GM18868 (cell line): Measurements from ENCODE around the gene MMAB.

ENCODE experiments used
- ATAC-seq: cut with Tn5 transposase; IDR thresholded peaks from one replicate; pipeline ENCODE4 v1.9.1; 2021; ENCODE audit warnings: mild to moderate bottlenecking, moderate library complexity; ENCODE audit not compliant: unreplicated experiment

MMAB gene

DNA sequence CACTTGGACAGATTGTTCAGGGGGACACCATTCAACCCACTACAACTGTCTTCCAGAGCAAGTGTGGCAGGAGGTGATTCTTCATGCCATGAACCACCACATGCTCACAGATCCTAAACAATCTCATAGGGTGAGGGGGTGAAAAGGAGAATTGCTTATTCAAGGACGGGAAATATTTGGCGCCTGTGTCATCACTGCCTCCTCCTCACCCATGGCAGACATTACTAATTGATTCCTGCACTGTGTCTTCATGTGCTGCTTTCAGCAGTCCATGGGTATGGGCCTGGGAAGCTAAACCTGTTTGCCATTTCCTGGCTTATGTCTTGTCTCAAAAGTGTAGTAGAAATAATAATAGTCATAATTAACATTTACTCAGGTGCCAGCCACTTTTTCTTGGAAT is 31.3 kb downstream of the MMAB start:
- no peak for ATAC-seq

DNA sequence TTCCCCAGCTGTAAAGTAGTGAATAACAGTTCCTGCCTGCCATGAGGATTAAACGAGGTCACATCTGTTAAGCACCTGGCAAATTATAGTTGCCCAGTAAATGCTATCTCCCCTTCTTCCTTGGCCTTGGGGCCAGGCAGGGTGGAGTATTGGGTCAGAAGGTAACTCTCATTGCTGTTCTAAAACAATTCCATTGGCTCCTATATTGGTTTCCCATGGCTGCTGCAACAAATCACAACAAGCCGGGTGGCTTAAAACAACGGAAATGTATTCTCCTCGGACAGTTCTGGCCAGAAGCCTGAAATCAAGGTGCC is 31.9 kb downstream of the MMAB start:
- no peak for ATAC-seq

DNA sequence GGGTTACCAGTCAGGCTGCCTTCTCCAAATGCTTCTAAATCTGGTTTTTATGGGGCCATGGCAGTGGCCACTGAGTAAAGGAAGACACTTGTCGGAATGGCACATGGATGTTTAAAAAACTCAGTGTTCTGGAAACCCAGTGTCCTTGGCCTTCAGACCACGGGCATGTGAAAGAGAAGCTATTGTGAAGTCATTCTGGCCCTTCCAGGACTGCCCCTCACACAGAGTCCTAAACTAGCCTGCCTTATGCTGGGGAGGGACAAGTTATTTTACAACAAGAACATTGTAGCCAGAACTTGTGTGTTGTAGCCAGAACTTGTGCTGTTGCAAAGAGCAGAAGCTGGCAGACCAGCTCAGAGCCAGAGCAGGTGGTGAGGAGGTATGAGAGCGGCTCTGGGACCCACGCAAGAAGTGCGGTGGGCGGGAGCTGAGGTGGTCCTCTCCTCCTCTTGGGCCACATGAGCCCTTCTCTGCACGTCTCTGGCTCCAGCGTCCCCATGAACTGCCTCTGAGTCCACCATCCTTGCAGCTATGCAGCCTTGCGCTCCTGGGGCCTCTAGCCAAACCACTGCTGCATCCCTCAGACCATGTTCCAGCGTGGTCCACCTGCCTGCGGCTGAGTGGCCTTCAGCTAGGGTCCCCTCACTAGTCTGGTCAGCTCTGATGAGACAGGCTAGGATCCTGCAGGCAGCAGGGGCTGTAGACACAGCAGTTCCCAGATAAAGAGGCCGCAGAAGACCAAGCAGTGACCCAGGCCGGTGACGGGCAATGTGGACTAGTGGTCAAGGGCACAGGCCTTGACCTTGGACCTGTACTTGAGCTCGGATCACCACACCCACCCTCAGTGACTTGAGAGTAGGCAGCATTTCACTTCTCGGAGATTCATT is 32.5 kb downstream of the MMAB start:
- no peak for ATAC-seq

DNA sequence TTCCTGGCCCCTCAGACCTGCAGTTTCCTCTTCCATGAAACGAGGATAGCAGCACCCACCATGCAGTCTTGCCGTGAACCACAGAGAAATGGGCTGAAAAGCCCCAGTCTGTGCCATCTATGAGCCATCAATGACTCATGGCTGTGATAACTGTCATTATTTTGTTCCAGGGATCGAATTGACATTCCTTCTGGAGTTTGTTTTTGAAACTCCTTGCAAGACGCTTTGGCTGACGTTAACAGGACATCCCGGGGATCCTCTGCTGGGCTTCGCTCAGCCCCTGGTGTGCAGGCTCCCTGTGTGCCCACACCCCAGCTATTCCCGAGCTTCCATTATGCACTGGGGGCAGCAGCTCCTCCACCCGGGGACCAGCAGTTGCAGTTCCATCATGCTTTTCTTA is 33.8 kb downstream of the MMAB start:
- no peak for ATAC-seq

DNA sequence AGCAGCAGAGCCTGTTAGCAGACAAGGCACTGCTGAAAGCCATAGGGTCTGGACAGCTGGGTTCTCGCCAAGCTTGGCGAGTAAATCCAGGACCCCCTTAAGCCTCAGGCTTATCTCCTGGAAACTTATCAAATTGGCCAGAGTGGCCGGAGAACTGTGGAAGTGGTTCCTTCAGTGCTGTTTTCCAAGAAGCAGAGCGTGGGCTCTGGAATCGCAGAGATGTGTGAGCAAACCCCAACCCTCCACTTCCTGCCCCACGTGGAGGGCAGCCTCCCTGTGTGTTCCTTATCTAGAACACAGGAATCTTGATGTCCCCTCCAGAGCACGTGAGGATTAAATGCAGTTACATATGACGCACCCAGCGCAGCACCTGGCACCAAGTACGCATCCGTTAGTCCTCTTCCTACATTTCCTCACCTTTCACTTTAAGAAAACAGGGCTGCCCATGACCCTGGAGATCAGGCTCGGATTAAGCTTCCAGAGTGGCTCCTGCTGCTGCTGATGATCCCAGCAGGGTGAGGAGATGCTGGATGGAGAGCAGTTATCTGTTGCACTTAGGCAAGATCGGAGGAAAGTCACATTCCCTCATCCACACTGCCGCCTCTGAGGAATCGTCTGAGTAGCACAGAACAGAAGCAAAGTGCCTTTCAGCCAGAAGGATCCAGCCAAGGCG is 35.0 kb downstream of the MMAB start:
- ATAC-seq = no peak

- no peak for ATAC-seq
Observed at GRCh38 chr12:109537136-109537535, 36.2 kb downstream of the MMAB start.

GRCh38 chr12:109535863-109536250 is 37.4 kb downstream of the MMAB start:
- no peak for ATAC-seq

- no peak for ATAC-seq
Observed at GRCh38 chr12:109535231-109535862, 38.0 kb downstream of the MMAB start.

DNA sequence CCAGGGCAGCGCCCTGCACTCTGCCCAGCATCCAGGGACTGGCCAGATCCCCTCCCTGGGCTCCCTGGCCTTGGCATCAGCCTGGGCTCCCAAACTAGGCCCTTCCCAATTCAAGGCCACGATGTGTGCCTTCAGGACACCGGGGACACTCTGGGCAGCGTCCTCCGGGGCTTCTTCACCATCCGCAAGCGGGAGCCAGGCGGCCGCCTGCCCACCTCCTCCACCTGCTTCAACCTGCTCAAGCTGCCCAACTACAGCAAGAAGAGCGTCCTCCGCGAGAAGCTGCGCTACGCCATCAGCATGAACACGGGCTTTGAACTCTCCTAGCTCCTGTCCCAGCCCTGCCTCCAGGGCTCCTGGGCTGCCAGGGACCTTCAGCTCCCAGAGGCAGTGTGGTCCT is 38.8 kb downstream of the MMAB start:
- ATAC-seq = no peak

- ATAC-seq = no peak
Observed at GRCh38 chr12:109533487-109533740, 39.9 kb downstream of the MMAB start.

- ATAC-seq = no peak
Observed at GRCh38 chr12:109532721-109533486, 40.4 kb downstream of the MMAB start.

DNA sequence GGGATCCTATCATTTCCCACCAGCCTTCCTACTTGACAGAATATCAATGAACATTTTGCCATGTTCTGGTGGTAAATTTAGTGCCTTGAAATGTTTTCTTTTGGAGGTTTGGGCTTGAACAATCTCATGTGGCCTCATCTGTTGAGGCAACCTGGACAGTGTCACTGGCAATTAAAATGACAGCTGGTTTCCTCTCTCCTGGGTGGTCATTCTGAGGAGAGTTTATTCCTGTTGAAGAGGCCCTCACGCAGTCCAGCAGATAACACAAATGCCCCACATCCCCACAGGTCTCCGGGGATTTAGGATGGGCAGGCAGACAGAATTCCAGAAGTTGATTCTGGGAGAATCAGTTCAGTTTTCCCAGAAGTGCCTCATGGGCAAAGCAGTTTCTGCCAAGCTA is 41.9 kb downstream of the MMAB start:
- ATAC-seq = no peak

DNA sequence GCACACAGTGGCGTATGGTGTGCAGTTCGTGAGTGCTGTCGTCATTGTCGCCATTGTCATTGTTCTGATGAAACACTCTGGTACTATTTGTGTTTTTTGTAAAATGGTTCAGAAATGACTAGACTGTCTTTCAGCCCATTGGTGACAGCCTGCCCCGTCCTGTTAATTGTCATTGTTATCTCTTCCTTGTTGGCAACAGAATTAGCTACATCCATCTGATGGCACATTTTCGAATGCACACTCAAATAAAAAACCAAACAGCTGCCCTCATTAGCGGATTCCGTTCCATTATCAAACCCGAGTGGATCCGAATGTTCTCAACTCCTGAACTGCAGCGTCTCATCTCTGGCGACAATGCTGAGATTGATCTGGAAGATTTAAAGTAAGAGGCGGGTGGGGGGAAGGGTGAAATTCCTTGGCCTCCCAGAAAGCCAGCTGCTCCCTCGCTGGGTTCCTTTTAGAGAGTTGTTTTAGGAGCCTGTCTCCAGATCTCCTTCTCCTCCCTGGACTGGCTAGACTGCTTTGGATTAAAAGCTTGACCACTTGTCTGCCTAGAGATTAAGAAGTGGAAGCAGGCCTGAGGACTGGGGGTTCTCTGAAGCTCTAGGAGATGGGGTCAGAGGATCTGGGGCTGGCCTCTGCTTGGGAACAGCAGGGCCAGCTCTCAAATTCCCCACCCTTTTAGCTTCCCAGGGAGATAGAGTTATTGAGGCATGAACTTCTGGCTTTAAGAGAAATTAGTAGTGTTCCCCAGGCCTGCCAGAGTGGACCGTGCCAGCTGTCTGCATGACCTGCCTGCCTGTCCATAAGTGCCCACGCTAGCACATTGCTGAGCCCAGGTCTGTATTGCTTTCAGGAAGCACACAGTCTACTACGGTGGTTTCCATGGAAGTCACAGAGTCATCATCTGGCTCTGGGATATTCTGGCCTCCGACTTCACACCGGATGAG is 43.3 kb downstream of the MMAB start:
- no peak for ATAC-seq

DNA sequence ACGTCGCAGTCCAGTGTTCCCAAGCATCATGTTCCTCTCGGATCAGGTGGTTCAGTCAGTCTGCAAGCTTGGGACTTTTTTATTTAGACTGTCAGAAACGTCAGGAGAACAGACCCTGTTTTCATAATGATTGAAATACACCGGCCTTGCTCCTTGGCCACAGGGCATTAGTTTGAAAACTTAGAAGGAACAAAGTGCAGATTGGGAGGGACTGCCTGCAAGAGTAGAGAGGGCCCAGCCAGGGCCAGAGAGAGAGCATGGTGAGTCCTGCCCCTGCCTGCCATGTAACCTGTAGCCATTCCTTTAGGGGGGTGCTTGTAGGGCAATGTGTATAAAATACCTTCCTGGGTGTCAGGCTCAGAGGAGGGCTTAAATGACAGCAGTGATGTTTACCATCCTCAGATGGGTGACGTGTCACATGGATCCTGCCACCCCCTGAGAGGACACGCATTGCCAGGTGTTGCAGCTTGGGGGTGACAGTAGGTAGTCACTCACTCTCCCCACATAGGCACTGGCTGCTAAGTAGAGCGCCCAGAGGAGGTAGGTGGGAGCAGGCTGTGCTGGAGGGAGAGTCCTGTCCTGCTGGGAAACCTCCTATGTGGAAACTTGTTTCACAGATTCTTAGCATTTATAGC is 45.7 kb downstream of the MMAB start:
- no peak for ATAC-seq

DNA sequence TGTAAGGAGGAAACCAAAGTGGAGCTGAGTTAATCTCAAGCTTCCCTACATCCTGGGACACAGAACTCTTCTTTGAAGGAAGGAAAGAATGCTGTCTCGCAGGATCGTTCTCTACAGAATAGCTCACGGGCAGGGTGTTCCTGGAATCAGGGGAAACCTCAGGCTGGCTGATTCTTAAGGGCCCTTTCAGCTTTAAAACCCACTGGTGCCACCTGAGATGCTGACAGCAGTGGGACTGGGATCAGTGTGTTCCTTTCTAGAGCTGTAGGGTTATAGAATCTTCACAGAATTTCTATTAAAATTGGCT is 48.1 kb downstream of the MMAB start:
- ATAC-seq = no peak

DNA sequence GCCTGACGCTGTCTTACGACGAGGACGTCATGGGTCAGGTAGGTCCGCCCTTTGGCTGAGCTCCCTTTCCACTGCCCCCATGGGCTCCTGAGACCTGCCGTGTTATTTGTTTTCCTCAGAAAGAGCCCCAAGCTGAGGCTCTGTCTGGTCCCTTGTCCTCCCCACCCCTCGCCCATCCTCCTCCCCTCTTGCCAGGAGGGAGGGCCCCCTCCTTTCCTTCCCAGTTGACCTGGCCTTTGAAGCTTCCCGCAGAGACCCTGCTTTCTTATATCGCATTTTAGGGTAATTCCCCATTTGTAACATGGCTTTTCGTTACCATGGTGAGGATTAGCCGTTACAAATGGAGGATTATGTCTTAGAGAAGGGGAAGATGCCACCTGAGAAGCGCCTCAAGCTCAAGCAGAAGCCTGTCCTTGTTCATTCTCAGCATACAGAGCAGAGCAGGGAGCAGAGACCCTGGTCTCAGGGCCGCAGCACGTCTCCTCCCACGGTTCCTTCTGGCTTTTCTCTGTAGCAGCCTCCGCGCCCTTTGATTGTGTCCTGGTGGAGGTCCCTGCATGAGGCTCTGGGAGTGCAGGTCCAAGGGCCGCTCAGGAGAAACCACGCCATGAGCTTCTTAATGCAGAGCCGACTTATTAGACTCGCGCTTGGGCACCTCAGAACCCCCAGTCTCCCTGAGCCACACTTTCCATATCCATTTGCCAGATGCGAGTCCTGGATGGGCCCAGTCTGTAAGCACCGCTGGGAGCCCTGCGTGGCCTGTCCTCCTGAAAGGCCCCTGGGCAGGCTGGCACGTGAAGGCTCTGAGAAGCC is 48.6 kb downstream of the MMAB start:
- no peak for ATAC-seq

- no peak for ATAC-seq
Observed at GRCh38 chr12:109523504-109523903, 49.8 kb downstream of the MMAB start.

DNA sequence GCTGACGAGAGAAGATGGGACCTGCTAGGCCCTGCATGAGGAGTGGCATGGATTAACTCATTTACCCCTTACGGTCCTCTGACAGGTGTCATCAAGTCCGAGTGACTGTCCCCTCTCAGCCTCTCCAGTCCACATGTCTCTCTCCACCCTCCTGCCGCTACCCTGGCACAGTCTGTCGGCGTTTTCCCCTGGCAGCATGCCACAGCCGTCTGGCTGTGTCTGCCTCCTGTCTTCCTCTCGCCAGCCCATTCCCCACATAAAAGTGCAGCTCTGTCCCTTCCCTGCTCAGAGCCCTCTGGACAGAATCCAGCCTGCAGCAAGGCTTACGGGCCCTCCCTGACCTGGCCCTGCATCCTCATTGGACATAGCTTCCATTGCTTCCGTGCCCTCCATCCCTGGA is 50.2 kb downstream of the MMAB start:
- ATAC-seq = no peak

GRCh38 chr12:109521831-109522230 is 51.5 kb downstream of the MMAB start:
- ATAC-seq = no peak
